Gastroesophageal sphincter (tissue), 3 donors: ENCODE measurements around the gene CCSER1.

ENCODE experiments used
- EP300 ChIP-seq: sonication (generic); formaldehyde crosslinking; IDR thresholded peaks from one replicate; pipeline ENCODE4 v1.6.1; 2017; ENCODE audit warnings: antibody characterized with exemption, mild to moderate bottlenecking
- POLR2A ChIP-seq, 2 donors: fragments of 450-650 bp; IDR thresholded peaks; one replicate each; pipeline ENCODE4 v1.6.1; 2017; ENCODE audit warnings: antibody characterized with exemption in 2 of 2, mild to moderate bottlenecking in 2 of 2, moderate library complexity in 1 of 2
- TF ChIP-seq, protein P1 (sequence below), 4 experiments: fragments of 200-600 bp in 2 of 4; fragments of 450-650 bp in 2 of 4; sonication (generic) in 1 of 4; IDR thresholded peaks; one replicate each; pipeline ENCODE4 v1.5.1; 2017 to 2019; ENCODE audit warnings: antibody characterized with exemption in 4 of 4, mild to moderate bottlenecking in 2 of 4, moderate library complexity in 2 of 4

DNA sequence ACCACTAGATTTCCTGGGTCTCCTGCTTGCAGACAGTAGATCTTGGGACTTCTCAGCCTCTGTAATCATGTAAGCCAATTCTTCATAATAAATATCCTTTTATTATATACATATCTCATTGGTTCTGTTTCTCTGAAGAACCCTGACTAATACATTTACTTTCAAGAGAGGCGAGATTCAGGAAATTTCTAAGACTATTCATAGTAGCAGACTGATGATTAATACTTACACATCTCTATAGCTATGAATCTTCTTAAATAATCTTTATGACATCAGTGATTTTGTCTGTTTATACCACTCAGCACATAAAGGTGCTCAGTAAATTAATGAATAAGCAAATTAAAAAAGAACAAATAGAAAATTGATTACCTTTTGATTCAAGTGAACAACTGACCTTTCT, 1494.3 kb downstream of the CCSER1 start:
- TF ChIP-seq, protein P1, sequence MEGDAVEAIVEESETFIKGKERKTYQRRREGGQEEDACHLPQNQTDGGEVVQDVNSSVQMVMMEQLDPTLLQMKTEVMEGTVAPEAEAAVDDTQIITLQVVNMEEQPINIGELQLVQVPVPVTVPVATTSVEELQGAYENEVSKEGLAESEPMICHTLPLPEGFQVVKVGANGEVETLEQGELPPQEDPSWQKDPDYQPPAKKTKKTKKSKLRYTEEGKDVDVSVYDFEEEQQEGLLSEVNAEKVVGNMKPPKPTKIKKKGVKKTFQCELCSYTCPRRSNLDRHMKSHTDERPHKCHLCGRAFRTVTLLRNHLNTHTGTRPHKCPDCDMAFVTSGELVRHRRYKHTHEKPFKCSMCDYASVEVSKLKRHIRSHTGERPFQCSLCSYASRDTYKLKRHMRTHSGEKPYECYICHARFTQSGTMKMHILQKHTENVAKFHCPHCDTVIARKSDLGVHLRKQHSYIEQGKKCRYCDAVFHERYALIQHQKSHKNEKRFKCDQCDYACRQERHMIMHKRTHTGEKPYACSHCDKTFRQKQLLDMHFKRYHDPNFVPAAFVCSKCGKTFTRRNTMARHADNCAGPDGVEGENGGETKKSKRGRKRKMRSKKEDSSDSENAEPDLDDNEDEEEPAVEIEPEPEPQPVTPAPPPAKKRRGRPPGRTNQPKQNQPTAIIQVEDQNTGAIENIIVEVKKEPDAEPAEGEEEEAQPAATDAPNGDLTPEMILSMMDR (IDR thresholded peaks at IDR 0.05) = no peak
- no peak for TF ChIP-seq POLR2A (IDR thresholded peaks at IDR 0.05)
- no peak for TF ChIP-seq EP300
